CD4-positive, alpha-beta memory T cell (primary cell): ENCODE measurements around the gene GXYLT1. TPM values are rescaled to one million over a fixed set of nuclear protein-coding genes. Genes with fewer than 3 reads are reported as not detected.
"Not testable (repeated sequence)": the region's sequence is repeated elsewhere in the genome, so short reads cannot be mapped to it uniquely, and the experiment has no call there.

ENCODE experiments used
- CTCF ChIA-PET: fragments of 350-600 bp; sonication (Branson Sonifier 250); formaldehyde crosslinking; loops from one replicate; lab custom pipeline; 2021; ENCODE audit warnings: inconsistent platforms; ENCODE audit not compliant: partially characterized antibody; lab: Charles Lee
- POLR2A ChIA-PET: fragments of 350-600 bp; sonication (Branson Sonifier 250); formaldehyde crosslinking; loops from one replicate; lab custom pipeline; 2021; ENCODE audit not compliant: partially characterized antibody; lab: Charles Lee
- DNase-seq, 5 donors: peaks; one replicate each; pipeline versions ENCODE4 v3.0.0 to v3.0.0-alpha.2; 2020 to 2022; ENCODE audit warnings: mixed read lengths in 1 of 5
- H3K27ac ChIP-seq: one replicate; pipeline ENCODE4 v1.7.0; 2013; ENCODE audit warnings: low read depth, low read length
- H3K27me3 ChIP-seq: 2 replicates; pipeline ENCODE4 v1.7.0; 2013; ENCODE audit warnings: mild to moderate bottlenecking, low read length, moderate library complexity; ENCODE audit not compliant: insufficient read depth
- H3K36me3 ChIP-seq: 2 replicates; pipeline ENCODE4 v1.7.0; 2013; ENCODE audit warnings: mild to moderate bottlenecking, low read length, moderate library complexity; ENCODE audit not compliant: insufficient read depth
- H3K4me1 ChIP-seq: 2 replicates; pipeline ENCODE4 v1.7.0; 2013; ENCODE audit warnings: mild to moderate bottlenecking, low read length, moderate library complexity; ENCODE audit not compliant: insufficient read depth
- H3K4me3 ChIP-seq, 2 donors: one replicate each; pipeline ENCODE4 v1.7.0; 2013; ENCODE audit warnings: low read length in 2 of 2, mild to moderate bottlenecking in 1 of 2
- H3K9me3 ChIP-seq, 2 donors: one replicate each; pipeline ENCODE4 v1.7.0; 2013; ENCODE audit warnings: low read length in 2 of 2, control low read depth in 1 of 2; ENCODE audit not compliant: control insufficient read depth in 1 of 2
- H3K27ac Mint-ChIP-seq, 7 donors: one replicate each; pipeline ENCODE4 v1.8.0; 2020 to 2021; ENCODE audit warnings: mixed read lengths in 7 of 7, mild to moderate bottlenecking in 6 of 7, inconsistent platforms in 3 of 7, moderate library complexity in 3 of 7
- H3K27me3 Mint-ChIP-seq, 2 donors: one replicate each; pipeline ENCODE4 v1.8.0; 2020 to 2021; ENCODE audit warnings: mixed read lengths in 2 of 2
- H3K36me3 Mint-ChIP-seq, 2 donors: one replicate each; pipeline ENCODE4 v1.8.0; 2020 to 2021; ENCODE audit warnings: mixed read lengths in 2 of 2, inconsistent platforms in 1 of 2, mild to moderate bottlenecking in 1 of 2
- H3K4me1 Mint-ChIP-seq, 4 donors: one replicate each; pipeline ENCODE4 v1.8.0; 2020 to 2021; ENCODE audit warnings: mixed read lengths in 4 of 4, mild to moderate bottlenecking in 1 of 4
- H3K4me3 Mint-ChIP-seq, 8 donors: one replicate each; pipeline ENCODE4 v1.8.0; 2020 to 2021; ENCODE audit warnings: mixed read lengths in 8 of 8, mild to moderate bottlenecking in 7 of 8, moderate library complexity in 6 of 8, inconsistent platforms in 3 of 8
- H3K9me3 Mint-ChIP-seq, 8 donors: one replicate each; pipeline ENCODE4 v1.8.0; 2020 to 2021; ENCODE audit warnings: mixed read lengths in 8 of 8, mild to moderate bottlenecking in 5 of 8, inconsistent platforms in 3 of 8, moderate library complexity in 1 of 8
- intact Hi-C: fragments of 100-400 bp; cut with micrococcal nuclease; formaldehyde crosslinking; loops from one replicate; pipeline ENCODE4 v1.15.1; 2023
- polyA plus RNA-seq, 2 donors: library from polyadenylated mRNA; unstranded; fragments of 300-500 nt; fragmentation: Illumina TruSeq; gene quantifications; one replicate each; pipeline ENCODE4 v1.2.3, GENCODE V29; 2021
- total RNA-seq, 2 experiments: library from RNA; stranded (reverse); gene quantifications; one replicate each; pipeline ENCODE4 v1.2.3, GENCODE V29; 2021

The GXYLT1 gene
- total and polyA plus RNA-seq, 4 experiments from 2014 or later: 2.3 to 9.5 (median 6.2) TPM

DNA sequence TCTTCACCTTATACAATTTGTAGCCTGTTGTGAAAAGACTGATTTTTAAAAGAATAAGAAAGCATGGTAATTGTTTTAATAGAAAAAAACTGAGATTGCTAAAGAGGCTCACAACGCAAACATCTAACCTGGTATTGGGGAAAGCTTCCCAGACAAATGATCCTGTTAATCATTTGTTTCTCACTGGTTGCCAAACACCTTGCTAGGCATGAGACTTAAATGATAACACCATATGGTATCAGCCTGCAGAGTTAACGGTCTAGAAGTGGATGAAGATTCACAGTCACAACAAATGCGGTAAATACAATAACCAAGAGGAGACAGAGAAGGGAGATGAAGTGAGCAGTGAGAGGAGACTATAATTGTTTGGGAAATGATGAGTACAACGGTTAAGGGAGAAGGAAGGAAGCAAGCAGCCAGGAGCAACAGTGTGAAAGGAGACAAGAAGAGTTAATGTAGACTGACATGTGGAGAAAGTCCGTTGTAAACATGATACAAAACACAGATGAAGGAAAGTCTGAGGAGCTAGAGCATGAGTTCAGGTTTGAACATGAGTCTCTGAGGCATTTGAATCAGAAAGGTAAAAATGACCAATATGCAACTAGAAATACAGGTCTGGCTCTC lies 19.8 kb downstream of the GXYLT1 start:
- Histone ChIP-seq H3K36me3 (no peaks in the 10 kb centered on the region), H3K27me3 (no peaks in the 10 kb centered on the region), H3K9me3 (no peaks in the 10 kb centered on the region), H3K4me1 (no peaks in the 10 kb centered on the region), H3K4me3 (no peak overlapping the region), H3K27ac (no peak overlapping the region)
- Mint-ChIP-seq H3K27ac (no peak overlapping the region), H3K4me1 (peaks cover 0 to 20% (median 17%) of the 10 kb centered on the region in 4 donors), H3K27me3 (no peaks in the 10 kb centered on the region), H3K4me3 (no peak overlapping the region), H3K9me3 (no peaks in the 10 kb centered on the region), H3K36me3 (peaks cover 1 to 4% of the 10 kb centered on the region in 2 donors)
- DNase-seq: no peak
- intact Hi-C loops: no loop called here
- ChIA-PET CTCF (interaction anchor here (0.9 to 1.6 kb wide), 3 partner anchors 101 to 247 kb away, joined by 3 to 5 read pairs (median 4); no protein-coding TSS in a partner anchor), POLR2A (no interaction called here)

DNA sequence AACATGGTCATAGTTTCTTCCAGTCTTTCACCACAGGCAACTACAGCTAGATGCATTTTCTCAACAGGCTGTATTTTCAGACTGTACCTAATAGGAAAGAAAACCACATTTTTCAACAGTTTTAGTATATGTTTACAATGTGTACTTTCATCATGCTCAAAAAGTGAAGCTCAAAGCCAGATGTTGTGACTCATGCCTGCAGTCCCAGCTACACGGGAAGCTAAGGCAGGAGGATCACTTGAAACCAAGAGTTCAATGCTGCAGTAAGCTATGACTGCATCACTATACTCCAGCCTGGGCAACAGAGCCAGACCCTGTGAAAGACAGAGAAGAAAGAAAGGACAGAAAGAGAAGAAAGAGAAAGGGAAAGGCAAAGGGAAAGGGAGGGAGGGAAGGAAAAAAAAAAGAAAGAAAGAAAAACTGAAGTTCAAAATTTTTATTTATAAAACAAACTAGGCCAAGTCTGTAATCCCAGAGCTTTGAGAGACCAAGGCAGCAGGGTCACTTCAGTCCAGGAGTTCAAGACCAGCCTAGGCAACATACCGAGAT lies 25.5 kb downstream of the GXYLT1 start:
- Mint-ChIP-seq H3K27ac (peak overlapping the region in 3 of 7 donors; percentile 43 to 83 (median 49)), H3K9me3 (peaks cover 0 to 6% (median 2%) of the 10 kb centered on the region in 8 donors), H3K4me1 (peaks cover 0 to 22% (median 9%) of the 10 kb centered on the region in 4 donors), H3K27me3 (no peaks in the 10 kb centered on the region), H3K4me3 (no peak overlapping the region), H3K36me3 (peaks cover 26 to 35% of the 10 kb centered on the region in 2 donors)
- no peak for DNase-seq
- Histone ChIP-seq H3K4me1 (no peaks in the 10 kb centered on the region), H3K9me3 (no peaks in the 10 kb centered on the region), H3K4me3 (no peak overlapping the region), H3K27me3 (no peaks in the 10 kb centered on the region), H3K27ac (no peak overlapping the region), H3K36me3 (peaks cover 6% of the 10 kb centered on the region)
- POLR2A ChIA-PET: no interaction called here
- CTCF ChIA-PET: interaction anchor here (0.7 to 1.4 kb wide), 2 partner anchors 15 to 212 kb away, joined by 3 read pairs; no protein-coding TSS in a partner anchor
- intact Hi-C loops: no loop called here

DNA sequence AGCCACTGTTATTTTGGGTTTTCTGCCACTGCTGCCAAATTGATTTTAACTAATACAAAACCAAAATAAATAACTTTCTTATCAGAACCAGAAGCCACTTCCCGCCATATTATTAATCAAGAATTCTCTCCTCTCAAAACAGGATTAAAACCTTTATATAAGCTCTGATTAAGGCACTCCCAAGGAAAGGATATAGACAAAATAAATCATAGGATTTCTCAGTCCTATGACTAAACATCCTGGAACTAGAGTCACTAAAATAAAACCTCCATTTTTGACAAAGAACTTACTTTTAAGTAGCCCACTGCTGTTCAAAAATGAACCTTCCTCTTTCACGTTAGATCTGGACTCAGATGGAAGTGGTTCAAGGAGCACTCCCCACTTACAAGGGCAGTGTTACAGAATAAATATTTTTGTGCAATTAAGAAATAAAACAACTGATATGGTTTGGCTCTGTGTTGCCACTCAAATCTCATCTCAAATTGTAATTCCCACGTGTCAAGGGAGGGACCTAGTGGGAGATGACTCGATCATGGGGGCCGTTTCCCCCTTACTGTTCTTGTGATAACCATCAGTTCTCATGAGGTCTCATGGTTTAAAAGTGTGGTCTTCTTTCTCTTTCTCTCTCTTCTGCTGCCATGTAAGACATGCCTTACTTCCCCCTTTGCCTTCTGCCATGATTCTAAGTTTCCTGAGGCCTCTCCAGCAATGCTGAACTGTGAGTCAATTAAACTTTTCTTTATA lies 26.4 kb downstream of the GXYLT1 start:
- ChIA-PET POLR2A (no interaction called here), CTCF (interaction anchor here (1.4 kb wide), 1 partner anchor 14 kb away, joined by 3 read pairs; no protein-coding TSS in a partner anchor)
- no peak overlapping the region for H3K4me3 ChIP-seq
- H3K27ac ChIP-seq: no peak overlapping the region
- no peak for DNase-seq
- H3K36me3 Mint-ChIP-seq: peaks cover 31 to 41% of the 10 kb centered on the region in 2 donors
- H3K27me3 ChIP-seq: no peaks in the 10 kb centered on the region
- intact Hi-C loops: no loop called here
- no peaks in the 10 kb centered on the region for H3K9me3 ChIP-seq
- peaks cover 6% of the 10 kb centered on the region for H3K36me3 ChIP-seq
- H3K4me3 Mint-ChIP-seq: no peak overlapping the region
- H3K4me1 ChIP-seq: no peaks in the 10 kb centered on the region
- H3K9me3 Mint-ChIP-seq: peaks cover 0 to 10% (median 3%) of the 10 kb centered on the region in 8 donors
- H3K27ac Mint-ChIP-seq: peak overlapping the region in 1 of 7 donors; percentile 27
- peaks cover 0 to 22% (median 9%) of the 10 kb centered on the region in 4 donors for H3K4me1 Mint-ChIP-seq
- H3K27me3 Mint-ChIP-seq: no peaks in the 10 kb centered on the region

DNA sequence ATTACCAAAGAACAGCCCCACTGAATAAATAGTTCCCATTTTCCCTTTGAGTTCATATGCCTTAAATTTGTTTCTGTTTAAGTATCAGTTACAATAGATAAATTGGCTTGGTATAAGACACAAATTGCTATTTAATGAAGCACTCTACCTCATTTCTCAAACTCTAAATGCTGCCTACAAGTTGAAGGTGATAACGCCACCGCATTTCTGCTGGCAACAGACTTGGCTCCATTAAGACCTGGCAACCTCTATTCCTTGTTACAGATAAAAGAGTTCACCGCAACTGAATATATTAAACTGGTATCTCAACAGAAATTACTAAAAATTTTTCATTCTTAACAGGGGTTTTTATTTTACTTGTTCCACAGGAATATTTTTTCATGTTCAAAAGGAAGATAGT lies 35.6 kb downstream of the GXYLT1 start:
- H3K4me3 Mint-ChIP-seq: no peak overlapping the region
- H3K27me3 Mint-ChIP-seq: no peaks in the 10 kb centered on the region
- H3K9me3 ChIP-seq: no peaks in the 10 kb centered on the region
- CTCF ChIA-PET: no interaction called here
- H3K27me3 ChIP-seq: no peaks in the 10 kb centered on the region
- peaks cover 0 to 10% (median 2%) of the 10 kb centered on the region in 4 donors for H3K4me1 Mint-ChIP-seq
- H3K36me3 Mint-ChIP-seq: peaks cover 27 to 37% of the 10 kb centered on the region in 2 donors
- POLR2A ChIA-PET: no interaction called here
- no peak for DNase-seq
- H3K27ac ChIP-seq: no peak overlapping the region
- no peaks in the 10 kb centered on the region for H3K4me1 ChIP-seq
- H3K9me3 Mint-ChIP-seq: peaks cover 0 to 11% (median 1%) of the 10 kb centered on the region in 8 donors
- H3K36me3 ChIP-seq: no peaks in the 10 kb centered on the region
- H3K27ac Mint-ChIP-seq: no peak overlapping the region
- intact Hi-C loops: no loop called here
- H3K4me3 ChIP-seq: no peak overlapping the region

DNA sequence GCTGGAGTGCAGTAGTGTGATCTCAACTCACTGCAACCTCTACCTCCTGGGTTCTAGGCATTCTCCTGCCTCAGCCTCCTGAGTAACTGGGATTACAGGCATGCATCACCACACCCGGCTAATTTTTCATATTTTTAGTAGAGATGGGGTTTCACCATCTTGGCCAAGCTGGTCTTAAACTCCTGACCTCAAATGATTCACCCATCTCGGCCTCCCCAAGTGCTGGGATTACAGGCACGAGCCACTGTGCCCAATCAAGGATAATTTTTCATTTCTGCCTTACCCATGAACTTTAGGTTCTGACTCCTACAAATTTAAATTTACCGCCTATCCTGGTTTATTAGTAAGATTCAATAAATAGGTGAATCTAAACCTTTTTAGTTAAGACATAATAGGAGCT lies 37.9 kb downstream of the GXYLT1 start:
- DNase-seq, H3K4me1 Mint-ChIP-seq, H3K27me3 ChIP-seq, CTCF ChIA-PET, H3K4me3 ChIP-seq, H3K27ac ChIP-seq, H3K9me3 ChIP-seq, H3K9me3 Mint-ChIP-seq, H3K4me3 Mint-ChIP-seq, H3K4me1 ChIP-seq, intact Hi-C loops, POLR2A ChIA-PET, H3K27me3 Mint-ChIP-seq, H3K36me3 ChIP-seq: not testable (repeated sequence)
- peaks cover 16 to 18% of the 10 kb centered on the region in 2 donors for H3K36me3 Mint-ChIP-seq
- H3K27ac Mint-ChIP-seq: peak overlapping the region in 1 of 7 donors; percentile 56

DNA sequence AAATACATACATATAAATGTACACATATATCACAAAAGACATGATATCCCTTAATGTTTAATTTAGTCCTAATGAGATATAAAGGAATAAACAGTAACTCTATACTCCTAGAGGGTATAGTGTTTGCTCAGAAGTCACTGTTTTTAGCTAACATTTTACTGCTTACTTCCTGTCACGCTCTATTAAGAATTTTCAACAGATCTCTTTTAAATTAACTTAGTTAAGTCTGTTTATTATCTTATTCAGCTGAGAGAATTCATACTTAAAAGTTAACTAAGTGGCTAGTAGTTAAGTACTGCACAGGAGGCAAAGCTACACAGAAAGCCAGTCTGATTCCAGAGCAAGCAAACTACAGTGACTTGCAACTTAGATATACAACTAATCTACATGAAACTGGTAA lies 39.9 kb downstream of the GXYLT1 start:
- intact Hi-C loops: loop anchor here (5.0 kb wide), 1 partner anchor 827 kb away; no protein-coding TSS in a partner anchor
- Mint-ChIP-seq H3K36me3 (peaks cover 4 to 11% of the 10 kb centered on the region in 2 donors), H3K4me1 (peaks cover 0 to 1% (median 0%) of the 10 kb centered on the region in 4 donors), H3K27me3 (no peaks in the 10 kb centered on the region), H3K4me3 (no peak overlapping the region), H3K9me3 (no peaks in the 10 kb centered on the region), H3K27ac (peak overlapping the region in 1 of 7 donors; percentile 69)
- no peaks in the 10 kb centered on the region for H3K4me1 ChIP-seq
- no peaks in the 10 kb centered on the region for H3K27me3 ChIP-seq
- POLR2A ChIA-PET: interaction anchor here (0.6 kb wide), 1 partner anchor 10 kb away, joined by 4 read pairs; no protein-coding TSS in a partner anchor
- H3K27ac ChIP-seq: no peak overlapping the region
- no peaks in the 10 kb centered on the region for H3K36me3 ChIP-seq
- CTCF ChIA-PET: interaction anchor here (1.0 to 1.9 kb wide), 2 partner anchors 15 to 81 kb away, joined by 3 to 9 read pairs; no protein-coding TSS in a partner anchor
- DNase-seq: no peak
- H3K9me3 ChIP-seq: no peaks in the 10 kb centered on the region
- no peak overlapping the region for H3K4me3 ChIP-seq

DNA sequence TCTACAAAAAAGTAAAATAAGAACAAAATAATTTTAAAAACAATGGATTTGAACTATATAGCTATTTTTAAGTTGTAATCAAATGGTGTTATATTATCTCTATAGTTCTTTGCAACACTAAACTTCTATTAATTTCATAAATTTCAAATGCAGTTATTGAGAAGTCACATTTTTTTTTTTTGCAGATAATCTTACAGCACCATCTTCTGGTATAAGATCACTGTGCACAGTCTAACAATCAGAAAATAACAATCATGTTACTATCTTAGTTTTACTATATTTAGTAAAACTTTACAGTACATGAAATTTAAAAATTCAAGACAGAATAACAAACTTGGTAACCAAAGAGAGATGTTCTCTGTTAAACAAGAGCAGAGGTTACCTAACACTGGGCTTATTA lies 40.6 kb downstream of the GXYLT1 start:
- no peaks in the 10 kb centered on the region for H3K36me3 ChIP-seq
- H3K4me3 ChIP-seq: no peak overlapping the region
- H3K4me1 ChIP-seq: peaks cover under 1% of the 10 kb centered on the region
- no peak for DNase-seq
- peaks cover 2 to 9% of the 10 kb centered on the region in 2 donors for H3K36me3 Mint-ChIP-seq
- H3K9me3 ChIP-seq: no peaks in the 10 kb centered on the region
- H3K4me1 Mint-ChIP-seq: peaks cover 0 to 1% (median under 1%) of the 10 kb centered on the region in 4 donors
- peak overlapping the region in 4 of 7 donors; percentile 30 to 77 (median 54) for H3K27ac Mint-ChIP-seq
- H3K27ac ChIP-seq: no peak overlapping the region
- intact Hi-C loops: loop anchor here (5.0 kb wide), 1 partner anchor 827 kb away; no protein-coding TSS in a partner anchor
- H3K27me3 ChIP-seq: no peaks in the 10 kb centered on the region
- CTCF ChIA-PET: interaction anchor here (0.7 to 1.9 kb wide), 3 partner anchors 15 to 80 kb away, joined by 3 to 9 read pairs (median 3); no protein-coding TSS in a partner anchor
- no peaks in the 10 kb centered on the region for H3K9me3 Mint-ChIP-seq
- no peaks in the 10 kb centered on the region for H3K27me3 Mint-ChIP-seq
- POLR2A ChIA-PET: no interaction called here
- no peak overlapping the region for H3K4me3 Mint-ChIP-seq
